ENCODE results near the gene VGLL1.

- no peak for TF ChIP-seq POLR2A (IDR thresholded peaks at IDR 0.05)
- TF ChIP-seq CTCF (IDR thresholded peaks at IDR 0.05) = no peak
Measured at GRCh38 chrX:136549226-136549625, 17.2 kb downstream of the VGLL1 start.

Data from thyroid gland (tissue), 4 donors.